ENCODE measurements around the gene PITPNM1. TPM values are rescaled to one million over a fixed set of nuclear protein-coding genes. Genes with fewer than 3 reads are reported as not detected.

PITPNM1 gene
- total RNA-seq, 1 donor from 2014 or later, result 17.4 TPM

DNA sequence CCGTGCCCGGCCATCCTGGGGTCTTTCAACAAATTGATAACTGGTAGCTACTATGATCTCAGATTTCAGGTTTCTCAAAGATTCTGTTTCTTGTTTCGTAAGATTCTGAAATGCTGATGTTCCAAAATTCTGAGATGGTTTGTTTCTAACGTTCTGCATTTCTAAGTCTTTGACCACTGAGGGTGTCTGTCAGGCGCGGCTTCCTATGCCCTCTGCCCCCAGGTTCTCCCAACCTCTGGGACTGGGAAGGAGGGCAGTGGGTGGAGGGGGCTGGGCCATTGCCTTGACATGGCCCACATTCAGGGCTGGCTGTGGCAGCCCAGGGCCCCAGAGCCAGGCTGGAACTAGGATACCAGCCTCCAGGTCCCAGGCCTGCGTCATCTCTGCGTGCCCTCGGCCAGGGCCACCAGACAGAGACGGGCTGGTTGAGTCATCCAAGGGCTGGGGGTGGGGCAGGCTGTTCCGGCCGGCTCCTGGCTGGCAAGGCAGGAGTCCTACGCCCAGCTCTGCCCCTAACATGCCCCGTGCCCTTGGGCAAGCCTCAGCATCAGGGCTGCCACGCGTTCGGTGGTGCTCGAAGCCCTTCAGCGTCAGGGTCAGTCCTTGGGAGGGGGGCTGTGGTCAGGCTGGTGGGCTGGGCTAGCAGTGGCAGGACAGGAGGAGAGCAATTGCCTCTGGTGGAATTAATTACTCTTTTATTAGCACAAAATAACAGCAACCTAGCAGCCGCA lies 41.3 kb downstream of the PITPNM1 start:
- TF ChIP-seq, protein P1, sequence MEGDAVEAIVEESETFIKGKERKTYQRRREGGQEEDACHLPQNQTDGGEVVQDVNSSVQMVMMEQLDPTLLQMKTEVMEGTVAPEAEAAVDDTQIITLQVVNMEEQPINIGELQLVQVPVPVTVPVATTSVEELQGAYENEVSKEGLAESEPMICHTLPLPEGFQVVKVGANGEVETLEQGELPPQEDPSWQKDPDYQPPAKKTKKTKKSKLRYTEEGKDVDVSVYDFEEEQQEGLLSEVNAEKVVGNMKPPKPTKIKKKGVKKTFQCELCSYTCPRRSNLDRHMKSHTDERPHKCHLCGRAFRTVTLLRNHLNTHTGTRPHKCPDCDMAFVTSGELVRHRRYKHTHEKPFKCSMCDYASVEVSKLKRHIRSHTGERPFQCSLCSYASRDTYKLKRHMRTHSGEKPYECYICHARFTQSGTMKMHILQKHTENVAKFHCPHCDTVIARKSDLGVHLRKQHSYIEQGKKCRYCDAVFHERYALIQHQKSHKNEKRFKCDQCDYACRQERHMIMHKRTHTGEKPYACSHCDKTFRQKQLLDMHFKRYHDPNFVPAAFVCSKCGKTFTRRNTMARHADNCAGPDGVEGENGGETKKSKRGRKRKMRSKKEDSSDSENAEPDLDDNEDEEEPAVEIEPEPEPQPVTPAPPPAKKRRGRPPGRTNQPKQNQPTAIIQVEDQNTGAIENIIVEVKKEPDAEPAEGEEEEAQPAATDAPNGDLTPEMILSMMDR (IDR thresholded peaks at IDR 0.05; ENCODE audit: insufficient read depth, low read length, severe bottlenecking), result no peak
- peaks cover 7% of the 10 kb centered on the region for H3K36me3 ChIP-seq (ENCODE audit: control insufficient read depth, insufficient read depth, low read length)
- FAIRE-seq, result no peak
- no peaks in the 10 kb centered on the region for H3K27me3 ChIP-seq (ENCODE audit: control insufficient read depth, insufficient read depth, low read length)
- DNase-seq (ENCODE audit: low read depth), result peak; percentile 60
- no peak overlapping the region for H3K4me3 ChIP-seq (ENCODE audit: low read depth, low read length)

DNA sequence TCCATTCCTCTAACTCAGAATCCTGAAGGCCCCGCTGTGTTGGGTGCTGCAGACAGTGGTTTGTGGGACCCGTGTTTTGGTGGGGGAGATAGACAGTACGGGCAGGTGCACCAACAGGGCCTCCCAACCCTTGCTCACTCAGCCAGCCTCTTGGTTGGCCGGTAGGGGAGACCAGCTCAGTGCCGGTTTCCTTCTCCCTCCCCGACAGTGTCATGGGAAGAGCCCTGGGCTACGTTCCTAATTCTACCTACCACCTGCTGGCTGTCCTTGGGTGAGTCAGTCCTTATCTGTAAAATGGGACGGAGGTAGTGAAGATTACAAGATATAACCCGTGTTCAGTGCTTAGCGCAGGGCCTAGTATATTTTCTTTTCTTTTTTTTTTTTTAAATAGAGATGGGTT lies 42.0 kb downstream of the PITPNM1 start:
- H3K4me3 ChIP-seq (ENCODE audit: low read depth, low read length), result no peak overlapping the region
- no peaks in the 10 kb centered on the region for H3K27me3 ChIP-seq (ENCODE audit: control insufficient read depth, insufficient read depth, low read length)
- H3K36me3 ChIP-seq (ENCODE audit: control insufficient read depth, insufficient read depth, low read length), result peaks cover 7% of the 10 kb centered on the region
- TF ChIP-seq, protein P1 (IDR thresholded peaks at IDR 0.05; ENCODE audit: insufficient read depth, low read length, severe bottlenecking), result no peak
- FAIRE-seq (no peak), DNase-seq (ENCODE audit: low read depth) (no peak)

DNA sequence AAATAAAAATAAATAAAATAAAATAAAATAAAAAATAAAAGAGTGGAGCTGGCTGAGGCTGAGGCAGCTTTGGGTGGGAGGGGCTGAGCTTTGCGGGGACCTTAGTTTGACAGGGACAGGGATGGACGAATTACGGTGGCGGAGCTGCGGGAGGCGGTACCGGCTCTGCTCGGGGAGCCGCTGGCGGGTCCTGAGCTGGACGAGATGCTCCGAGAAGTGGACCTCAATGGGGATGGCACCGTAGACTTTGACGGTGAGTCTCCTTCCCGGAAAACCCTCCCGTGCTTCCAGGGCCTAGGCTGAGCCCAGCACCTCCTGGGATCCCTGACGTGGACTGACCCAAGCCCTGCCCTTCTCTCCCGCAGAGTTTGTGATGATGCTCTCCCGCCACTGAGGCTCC lies 46.9 kb downstream of the PITPNM1 start:
- FAIRE-seq (no peak), DNase-seq (ENCODE audit: low read depth) (no peak)
- TF ChIP-seq, protein P1 (IDR thresholded peaks at IDR 0.05; ENCODE audit: insufficient read depth, low read length, severe bottlenecking), result no peak
- Histone ChIP-seq H3K36me3 (ENCODE audit: control insufficient read depth, insufficient read depth, low read length) (no peaks in the 10 kb centered on the region), H3K4me3 (ENCODE audit: low read depth, low read length) (no peak overlapping the region), H3K27me3 (ENCODE audit: control insufficient read depth, insufficient read depth, low read length) (no peaks in the 10 kb centered on the region)

DNA sequence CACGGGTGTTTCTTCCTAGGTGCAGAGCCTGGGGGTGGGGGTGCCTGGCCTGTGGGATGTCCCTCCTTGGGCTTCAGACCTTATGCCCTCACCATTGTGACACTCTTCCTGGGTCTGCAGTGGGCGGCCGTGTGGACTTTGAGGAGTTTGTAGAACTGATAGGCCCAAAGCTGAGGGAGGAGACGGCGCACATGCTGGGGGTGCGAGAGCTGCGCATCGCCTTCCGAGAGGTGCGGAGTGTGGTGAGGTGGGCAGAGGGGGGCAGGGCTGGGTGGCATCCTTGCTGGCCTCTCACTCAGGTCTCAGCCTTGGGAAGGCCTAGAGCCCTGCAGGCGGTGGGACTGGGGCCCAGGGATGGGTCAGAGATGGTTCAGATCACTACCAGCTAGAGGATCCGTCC lies 47.7 kb downstream of the PITPNM1 start:
- no peak for FAIRE-seq
- TF ChIP-seq, protein P1 (IDR thresholded peaks at IDR 0.05; ENCODE audit: insufficient read depth, low read length, severe bottlenecking), result no peak
- Histone ChIP-seq H3K27me3 (ENCODE audit: control insufficient read depth, insufficient read depth, low read length) (no peaks in the 10 kb centered on the region), H3K36me3 (ENCODE audit: control insufficient read depth, insufficient read depth, low read length) (no peaks in the 10 kb centered on the region), H3K4me3 (ENCODE audit: low read depth, low read length) (no peak overlapping the region)
- DNase-seq (ENCODE audit: low read depth), result no peak

DNA sequence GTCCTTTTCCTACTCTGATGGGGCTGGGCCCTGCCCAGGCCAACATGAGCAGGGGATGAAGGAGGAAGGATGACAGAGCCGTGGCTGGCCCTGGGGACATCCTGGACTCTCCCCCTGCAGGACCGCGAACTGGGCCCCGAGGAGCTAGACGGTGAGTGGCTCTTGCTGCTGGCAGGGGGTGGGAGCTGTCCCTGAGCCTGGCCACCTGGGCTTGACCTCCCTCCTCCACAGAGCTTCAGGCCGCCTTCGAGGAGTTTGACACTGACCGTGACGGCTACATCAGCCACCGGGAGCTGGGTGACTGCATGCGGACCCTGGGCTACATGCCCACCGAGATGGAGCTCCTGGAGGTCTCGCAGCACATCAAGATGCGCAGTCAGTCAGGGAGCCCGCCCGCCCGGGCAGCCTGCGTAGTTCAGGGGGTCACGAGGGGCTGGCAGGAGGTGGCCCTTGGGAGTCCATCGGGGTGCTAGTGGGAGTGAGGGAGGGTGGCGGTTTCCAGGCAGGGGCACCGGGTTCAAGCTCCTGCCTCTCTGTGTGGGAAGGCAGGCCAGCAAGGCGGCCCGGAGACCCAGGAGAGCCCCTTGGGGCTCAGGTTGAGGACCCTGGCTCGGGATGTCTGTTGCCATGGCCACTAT lies 49.0 kb downstream of the PITPNM1 start:
- no peak overlapping the region for H3K4me3 ChIP-seq (ENCODE audit: low read depth, low read length)
- TF ChIP-seq, protein P1 (IDR thresholded peaks at IDR 0.05; ENCODE audit: insufficient read depth, low read length, severe bottlenecking), result no peak
- no peak for DNase-seq (ENCODE audit: low read depth)
- H3K36me3 ChIP-seq (ENCODE audit: control insufficient read depth, insufficient read depth, low read length), result no peaks in the 10 kb centered on the region
- H3K27me3 ChIP-seq (ENCODE audit: control insufficient read depth, insufficient read depth, low read length), result no peaks in the 10 kb centered on the region
- no peak for FAIRE-seq

Data from bronchial epithelial cell (primary cell).